BE2C (cell line): ENCODE measurements around the gene PER3.
A peak's percentile ranks its signal among the peaks of the same experiment; 100 is the strongest.

Experiments
- DNase-seq: peaks from one replicate; pipeline ENCODE4 v3.0.0-alpha.2; 2020
- H3K27me3 ChIP-seq: fragments of 250-450 bp; sonication (Bioruptor Pico); 2 replicates; pipeline ENCODE4 v1.5.1; 2020; ENCODE audit warnings: mild to moderate bottlenecking
- H3K36me3 ChIP-seq: fragments of 250-450 bp; sonication (Bioruptor Pico); 2 replicates; pipeline ENCODE4 v1.5.1; 2020; ENCODE audit warnings: mild to moderate bottlenecking
- H3K4me1 ChIP-seq: fragments of 250-450 bp; sonication (Bioruptor Pico); 2 replicates; pipeline ENCODE4 v1.5.1; 2020
- H3K4me3 ChIP-seq: 2 replicates; pipeline ENCODE4 v1.5.1; 2011; ENCODE audit warnings: low read depth, low read length
- H3K9me3 ChIP-seq: fragments of 250-450 bp; sonication (Bioruptor Pico); 2 replicates; pipeline ENCODE4 v1.5.1; 2020
- TF ChIP-seq, protein P1 (sequence below): IDR thresholded peaks from 2 replicates; pipeline ENCODE4 v1.5.1; 2012; ENCODE audit warnings: mild to moderate bottlenecking, low read depth, low read length

PER3 gene

DNA sequence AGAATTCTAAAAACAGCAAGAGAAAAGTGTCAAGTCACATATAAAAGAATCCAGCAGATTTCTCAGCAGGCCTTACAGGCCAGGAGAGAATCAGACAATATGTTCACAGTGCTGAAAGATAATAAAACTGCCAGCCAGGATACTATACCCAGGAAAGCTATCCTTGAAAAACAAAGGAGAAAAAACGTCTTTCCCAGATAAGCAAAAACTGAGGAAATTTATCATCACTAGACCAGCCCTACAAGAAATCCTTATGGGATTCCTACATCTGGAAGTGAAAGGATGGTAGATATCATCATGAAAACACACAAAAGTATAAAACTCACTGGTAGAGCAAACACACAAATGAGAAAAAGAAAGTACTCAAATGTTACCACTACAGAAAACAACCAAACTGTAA lies 93.9 kb downstream of the PER3 start:
- Histone ChIP-seq H3K9me3 (no peaks in the 10 kb centered on the region), H3K4me1 (no peaks in the 10 kb centered on the region), H3K4me3 (no peak overlapping the region), H3K27me3 (no peaks in the 10 kb centered on the region), H3K36me3 (no peaks in the 10 kb centered on the region)
- no peak for DNase-seq
- TF ChIP-seq, protein P1, sequence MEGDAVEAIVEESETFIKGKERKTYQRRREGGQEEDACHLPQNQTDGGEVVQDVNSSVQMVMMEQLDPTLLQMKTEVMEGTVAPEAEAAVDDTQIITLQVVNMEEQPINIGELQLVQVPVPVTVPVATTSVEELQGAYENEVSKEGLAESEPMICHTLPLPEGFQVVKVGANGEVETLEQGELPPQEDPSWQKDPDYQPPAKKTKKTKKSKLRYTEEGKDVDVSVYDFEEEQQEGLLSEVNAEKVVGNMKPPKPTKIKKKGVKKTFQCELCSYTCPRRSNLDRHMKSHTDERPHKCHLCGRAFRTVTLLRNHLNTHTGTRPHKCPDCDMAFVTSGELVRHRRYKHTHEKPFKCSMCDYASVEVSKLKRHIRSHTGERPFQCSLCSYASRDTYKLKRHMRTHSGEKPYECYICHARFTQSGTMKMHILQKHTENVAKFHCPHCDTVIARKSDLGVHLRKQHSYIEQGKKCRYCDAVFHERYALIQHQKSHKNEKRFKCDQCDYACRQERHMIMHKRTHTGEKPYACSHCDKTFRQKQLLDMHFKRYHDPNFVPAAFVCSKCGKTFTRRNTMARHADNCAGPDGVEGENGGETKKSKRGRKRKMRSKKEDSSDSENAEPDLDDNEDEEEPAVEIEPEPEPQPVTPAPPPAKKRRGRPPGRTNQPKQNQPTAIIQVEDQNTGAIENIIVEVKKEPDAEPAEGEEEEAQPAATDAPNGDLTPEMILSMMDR = no peak

DNA sequence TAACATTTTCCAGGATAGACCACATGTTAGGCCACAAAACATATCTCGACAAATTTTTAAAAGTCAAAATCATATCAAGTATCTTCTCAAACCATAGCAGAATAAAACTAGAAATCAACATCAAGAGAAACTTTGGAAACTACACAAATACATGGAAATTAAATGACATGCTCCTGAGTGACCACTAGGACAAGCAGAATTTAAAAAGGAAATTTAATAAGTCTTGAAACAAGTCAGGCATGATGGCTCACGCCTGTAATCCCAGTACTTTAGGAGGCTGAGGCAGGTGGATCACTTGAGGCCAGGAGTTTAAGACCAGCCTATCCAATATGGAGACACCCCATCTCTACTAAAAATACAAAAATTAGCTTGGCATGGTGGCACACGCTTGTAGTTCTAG lies 95.1 kb downstream of the PER3 start:
- Histone ChIP-seq H3K36me3 (no peaks in the 10 kb centered on the region), H3K4me1 (no peaks in the 10 kb centered on the region), H3K27me3 (no peaks in the 10 kb centered on the region), H3K9me3 (no peaks in the 10 kb centered on the region), H3K4me3 (no peak overlapping the region)
- TF ChIP-seq, protein P1 = no peak
- no peak for DNase-seq

DNA sequence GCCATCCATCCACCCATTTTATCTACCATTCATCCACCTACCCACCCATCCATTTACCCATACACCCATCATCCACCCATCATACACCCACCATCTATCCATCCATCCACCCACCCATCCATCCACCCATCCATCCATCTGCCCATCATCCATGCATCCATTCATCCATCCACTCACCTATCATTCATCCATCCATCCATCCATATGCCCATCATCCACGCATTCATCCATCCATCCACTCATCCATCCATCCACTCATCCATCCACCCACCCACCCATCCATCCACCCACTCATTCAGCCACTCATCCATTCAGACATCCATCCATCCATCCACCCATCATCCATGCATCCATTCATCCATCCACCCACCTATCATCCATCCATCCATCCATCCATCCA lies 100.7 kb downstream of the PER3 start:
- no peaks in the 10 kb centered on the region for H3K4me1 ChIP-seq
- DNase-seq = no peak
- H3K9me3 ChIP-seq = no peaks in the 10 kb centered on the region
- no peak overlapping the region for H3K4me3 ChIP-seq
- H3K36me3 ChIP-seq = no peaks in the 10 kb centered on the region
- TF ChIP-seq, protein P1 = no peak
- no peaks in the 10 kb centered on the region for H3K27me3 ChIP-seq

DNA sequence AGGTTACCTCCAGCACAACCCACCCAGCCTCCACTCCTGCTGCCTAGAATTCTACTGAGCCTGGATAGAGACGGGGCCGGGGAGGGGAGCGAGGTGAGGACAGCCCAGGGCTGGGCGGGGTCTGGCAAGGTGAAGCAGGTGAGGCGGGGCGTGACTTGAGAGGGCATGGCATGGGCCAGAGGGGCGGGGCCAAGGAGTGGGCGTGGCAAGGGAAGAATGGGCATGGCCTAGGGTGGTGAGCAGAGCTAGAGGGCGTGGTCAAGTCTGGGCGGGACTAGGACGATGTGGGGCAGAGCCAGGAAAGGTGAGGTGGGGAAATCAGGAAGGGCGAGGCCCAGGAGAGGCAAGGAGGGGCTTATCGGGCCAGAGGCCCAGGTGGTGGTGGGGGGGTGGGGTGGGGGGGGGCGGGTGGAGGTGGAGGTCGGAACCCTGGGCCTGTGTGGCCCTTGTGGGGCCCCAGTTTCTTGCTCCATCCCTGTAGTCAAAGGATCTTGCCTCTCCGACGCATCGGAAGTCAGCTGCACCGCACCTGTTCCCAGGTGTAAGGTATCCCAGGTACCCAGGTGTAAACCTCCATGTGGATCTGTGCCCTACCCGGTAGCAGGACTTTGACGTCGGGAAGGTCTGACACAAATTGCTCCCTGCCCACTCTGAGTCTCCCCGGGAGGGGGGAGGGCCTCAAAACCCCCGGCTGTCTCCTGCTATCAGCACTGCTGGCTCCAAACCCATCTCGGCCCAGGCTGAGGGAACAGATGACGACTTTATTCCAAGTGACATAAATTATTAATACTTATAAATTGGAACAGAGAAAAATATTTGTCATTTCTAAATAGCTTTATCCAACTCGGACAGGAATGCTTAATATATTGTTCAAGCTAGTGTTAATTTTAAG lies 101.7 kb downstream of the PER3 start:
- no peaks in the 10 kb centered on the region for H3K36me3 ChIP-seq
- peak; percentile 12 for DNase-seq
- H3K9me3 ChIP-seq = no peaks in the 10 kb centered on the region
- TF ChIP-seq, protein P1 = no peak
- H3K4me1 ChIP-seq = no peaks in the 10 kb centered on the region
- H3K4me3 ChIP-seq = no peak overlapping the region
- H3K27me3 ChIP-seq = no peaks in the 10 kb centered on the region

DNA sequence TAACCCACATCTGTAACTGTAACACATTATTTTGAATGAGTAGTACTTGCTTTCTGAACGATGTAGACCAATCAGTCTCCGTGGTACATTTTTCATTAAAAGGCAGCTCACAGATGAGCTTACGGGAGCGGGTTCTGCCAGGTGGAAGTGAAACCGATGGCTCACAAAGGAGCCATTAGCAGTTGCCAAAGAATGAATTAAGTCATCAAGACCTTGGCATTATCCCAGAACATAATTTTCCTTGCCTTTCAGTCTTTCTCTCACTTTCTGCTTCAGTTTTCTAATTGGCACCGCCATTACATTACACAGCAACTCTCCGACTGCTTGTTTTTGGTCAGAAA lies 102.3 kb downstream of the PER3 start:
- H3K4me1 ChIP-seq = no peaks in the 10 kb centered on the region
- H3K9me3 ChIP-seq = no peaks in the 10 kb centered on the region
- DNase-seq = no peak
- H3K4me3 ChIP-seq = no peak overlapping the region
- H3K27me3 ChIP-seq = no peaks in the 10 kb centered on the region
- H3K36me3 ChIP-seq = no peaks in the 10 kb centered on the region
- TF ChIP-seq, protein P1 = no peak

DNA sequence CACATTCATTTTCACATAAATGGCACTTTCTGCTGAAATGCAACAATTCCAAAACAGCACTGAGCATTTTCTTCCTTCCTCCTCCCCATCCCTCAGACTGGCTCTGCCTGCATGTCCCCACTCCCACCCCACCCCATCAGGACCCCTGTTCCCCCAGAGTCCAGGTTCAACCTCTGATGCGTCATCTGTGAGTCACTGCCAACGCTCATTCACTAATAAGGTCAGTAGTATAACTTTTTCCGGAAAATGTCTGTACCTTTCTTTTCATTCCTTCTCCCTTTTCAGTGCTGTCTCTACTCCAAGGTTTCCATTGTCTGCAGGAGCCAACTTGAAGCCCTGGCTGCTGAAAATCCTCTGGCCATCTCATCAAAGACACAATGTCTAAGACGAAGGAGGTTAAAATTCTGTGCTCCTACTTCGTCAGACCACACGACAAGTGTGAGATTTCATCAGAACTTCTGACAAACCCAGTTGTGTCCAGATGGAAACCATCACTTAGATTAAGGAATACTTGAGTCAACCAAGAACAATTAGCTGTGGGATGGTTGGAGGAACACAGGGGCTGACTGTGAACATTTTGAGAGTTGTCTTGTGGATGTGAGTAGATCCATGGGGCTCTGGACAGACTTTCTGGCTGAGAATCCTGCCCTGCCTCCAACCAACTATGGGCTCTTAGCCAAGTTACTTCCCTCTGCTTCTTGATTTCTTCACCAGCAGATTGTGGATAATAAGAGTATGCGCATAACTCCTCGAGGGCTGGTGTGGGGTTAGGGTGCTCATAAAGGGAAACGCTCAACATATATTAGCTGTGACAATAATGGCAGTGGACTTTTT lies 104.4 kb downstream of the PER3 start:
- Histone ChIP-seq H3K9me3 (no peaks in the 10 kb centered on the region), H3K4me1 (no peaks in the 10 kb centered on the region), H3K4me3 (no peak overlapping the region), H3K36me3 (no peaks in the 10 kb centered on the region), H3K27me3 (no peaks in the 10 kb centered on the region)
- DNase-seq = no peak
- TF ChIP-seq, protein P1 = no peak
